ENCODE results near the gene TK2. TPM values are rescaled to one million over a fixed set of nuclear protein-coding genes. Genes with fewer than 3 reads are reported as not detected.

The TK2 gene
- total RNA-seq, 1 donor, result 73.5 TPM

DNA sequence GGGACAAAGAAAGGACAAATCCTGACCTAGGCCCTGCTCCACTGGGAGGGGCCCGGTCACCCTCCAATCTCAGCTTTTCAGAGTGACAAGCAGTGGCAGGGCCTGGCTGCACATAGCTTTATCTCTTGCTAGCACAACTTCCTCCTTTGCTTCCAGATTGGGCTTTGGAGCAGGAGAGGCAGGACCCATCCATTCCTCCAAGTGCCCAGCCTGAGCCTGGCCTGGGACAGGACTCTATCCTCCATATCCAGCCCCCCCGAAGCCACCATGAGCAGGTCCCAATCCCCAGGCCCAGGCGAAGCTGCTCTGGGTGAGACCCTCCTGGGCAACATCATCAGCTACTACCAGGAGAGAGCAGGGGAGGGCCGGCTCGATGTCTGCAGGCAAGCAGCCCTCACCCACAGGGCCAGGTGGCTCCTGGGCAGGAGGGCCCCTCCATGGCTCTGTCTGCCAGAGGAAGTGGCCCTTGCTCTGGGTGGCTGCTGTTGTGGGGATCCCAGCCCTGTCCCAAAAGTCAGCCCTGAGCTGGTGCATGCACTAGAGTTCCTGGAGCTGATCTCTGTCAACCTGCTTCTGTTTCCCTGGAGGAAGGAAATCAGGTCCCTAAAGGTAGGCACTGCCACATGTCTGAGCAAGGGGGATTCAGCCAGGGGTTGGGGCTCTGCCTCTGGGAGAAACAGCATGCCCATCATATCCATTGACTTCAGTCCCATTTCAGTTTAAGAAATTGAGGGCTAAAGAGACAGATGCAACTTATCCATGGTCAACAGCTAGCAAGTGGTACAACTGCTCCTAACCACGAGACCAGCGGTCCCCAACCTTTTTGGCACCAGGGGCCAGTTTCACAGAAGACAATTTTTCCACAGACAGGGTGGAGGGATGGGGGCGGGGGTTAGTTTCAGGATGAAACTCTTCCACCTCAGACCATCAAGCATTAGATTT is 58.9 kb downstream of the TK2 start:
- no peak overlapping the region for H3K4me3 ChIP-seq (ENCODE audit: insufficient read depth, low read length)
- DNase-seq (ENCODE audit: insufficient read length, low spot score, missing footprints), result peak; percentile 72
- H3K9me3 ChIP-seq (ENCODE audit: low read depth, low read length), result no peaks in the 10 kb centered on the region
- H3K27ac ChIP-seq (ENCODE audit: low read depth, low read length), result no peak overlapping the region
- no peak overlapping the region for H3K4me2 ChIP-seq (ENCODE audit: insufficient read depth, low read length)
- no peaks in the 10 kb centered on the region for H3K36me3 ChIP-seq (ENCODE audit: insufficient read depth, low read length)
- TF ChIP-seq, protein P1, sequence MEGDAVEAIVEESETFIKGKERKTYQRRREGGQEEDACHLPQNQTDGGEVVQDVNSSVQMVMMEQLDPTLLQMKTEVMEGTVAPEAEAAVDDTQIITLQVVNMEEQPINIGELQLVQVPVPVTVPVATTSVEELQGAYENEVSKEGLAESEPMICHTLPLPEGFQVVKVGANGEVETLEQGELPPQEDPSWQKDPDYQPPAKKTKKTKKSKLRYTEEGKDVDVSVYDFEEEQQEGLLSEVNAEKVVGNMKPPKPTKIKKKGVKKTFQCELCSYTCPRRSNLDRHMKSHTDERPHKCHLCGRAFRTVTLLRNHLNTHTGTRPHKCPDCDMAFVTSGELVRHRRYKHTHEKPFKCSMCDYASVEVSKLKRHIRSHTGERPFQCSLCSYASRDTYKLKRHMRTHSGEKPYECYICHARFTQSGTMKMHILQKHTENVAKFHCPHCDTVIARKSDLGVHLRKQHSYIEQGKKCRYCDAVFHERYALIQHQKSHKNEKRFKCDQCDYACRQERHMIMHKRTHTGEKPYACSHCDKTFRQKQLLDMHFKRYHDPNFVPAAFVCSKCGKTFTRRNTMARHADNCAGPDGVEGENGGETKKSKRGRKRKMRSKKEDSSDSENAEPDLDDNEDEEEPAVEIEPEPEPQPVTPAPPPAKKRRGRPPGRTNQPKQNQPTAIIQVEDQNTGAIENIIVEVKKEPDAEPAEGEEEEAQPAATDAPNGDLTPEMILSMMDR (IDR thresholded peaks at IDR 0.05; ENCODE audit: extremely low read depth, low read depth, low read length), result no peak
- H4K20me1 ChIP-seq (ENCODE audit: insufficient read depth, low read length), result peaks cover 4% of the 10 kb centered on the region
- no peaks in the 10 kb centered on the region for H3K27me3 ChIP-seq (ENCODE audit: insufficient read depth, low read length)
- no peak overlapping the region for H2AFZ ChIP-seq (ENCODE audit: low read length)
- peaks cover 25% of the 10 kb centered on the region for H3K4me1 ChIP-seq (ENCODE audit: insufficient read depth, low read length)
- H3K79me2 ChIP-seq (ENCODE audit: insufficient read depth, low read length), result no peaks in the 10 kb centered on the region

DNA sequence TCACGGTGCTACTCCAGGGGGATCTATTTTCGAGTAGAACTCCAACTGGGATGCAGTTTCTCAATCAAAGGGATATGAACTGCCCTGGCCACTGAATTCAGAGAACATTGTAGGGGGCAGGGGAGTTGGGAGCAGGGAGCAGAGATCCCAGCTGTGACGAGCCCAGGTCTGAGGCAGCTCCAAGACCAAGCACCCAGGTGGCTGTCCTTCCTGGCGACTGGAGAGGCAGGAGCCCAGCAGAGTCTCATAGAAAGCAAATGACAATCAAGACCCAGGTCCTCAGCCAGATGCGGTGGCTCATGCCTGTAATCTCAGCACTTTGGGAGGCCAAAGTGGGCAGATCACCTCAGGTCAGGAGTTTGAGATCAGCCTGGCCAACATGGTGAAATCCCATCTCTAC is 60.1 kb downstream of the TK2 start:
- peaks cover 25% of the 10 kb centered on the region for H3K4me1 ChIP-seq (ENCODE audit: insufficient read depth, low read length)
- no peaks in the 10 kb centered on the region for H3K27me3 ChIP-seq (ENCODE audit: insufficient read depth, low read length)
- H3K36me3 ChIP-seq (ENCODE audit: insufficient read depth, low read length), result no peaks in the 10 kb centered on the region
- no peak overlapping the region for H3K4me3 ChIP-seq (ENCODE audit: insufficient read depth, low read length)
- H4K20me1 ChIP-seq (ENCODE audit: insufficient read depth, low read length), result peaks cover 4% of the 10 kb centered on the region
- TF ChIP-seq, protein P1 (IDR thresholded peaks at IDR 0.05; ENCODE audit: extremely low read depth, low read depth, low read length), result no peak
- no peaks in the 10 kb centered on the region for H3K79me2 ChIP-seq (ENCODE audit: insufficient read depth, low read length)
- peak; percentile 21 for DNase-seq (ENCODE audit: insufficient read length, low spot score, missing footprints)
- no peak overlapping the region for H3K27ac ChIP-seq (ENCODE audit: low read depth, low read length)
- no peak overlapping the region for H3K4me2 ChIP-seq (ENCODE audit: insufficient read depth, low read length)
- H3K9me3 ChIP-seq (ENCODE audit: low read depth, low read length), result no peaks in the 10 kb centered on the region
- no peak overlapping the region for H2AFZ ChIP-seq (ENCODE audit: low read length)

DNA sequence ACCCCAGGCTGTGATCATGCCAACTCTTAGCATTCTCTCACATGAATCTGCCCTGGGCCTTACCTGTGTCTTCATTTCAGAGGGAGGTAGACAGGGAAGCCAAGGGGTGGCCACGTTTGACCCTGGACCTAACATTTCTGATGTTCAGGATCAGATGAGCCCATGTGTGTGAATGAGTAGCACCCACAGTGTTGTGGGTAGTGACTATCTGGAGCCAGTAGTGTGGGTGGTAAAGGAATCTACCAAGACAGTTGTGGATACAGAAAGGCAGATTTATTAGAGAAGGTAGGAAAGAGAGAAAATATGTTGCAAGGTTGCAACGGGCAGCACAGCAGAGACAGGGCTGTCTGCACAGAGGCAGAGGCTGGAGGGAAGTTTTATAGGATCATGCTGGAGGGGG is 60.5 kb downstream of the TK2 start:
- Histone ChIP-seq H3K27ac (ENCODE audit: low read depth, low read length) (no peak overlapping the region), H4K20me1 (ENCODE audit: insufficient read depth, low read length) (peaks cover 4% of the 10 kb centered on the region)

DNA sequence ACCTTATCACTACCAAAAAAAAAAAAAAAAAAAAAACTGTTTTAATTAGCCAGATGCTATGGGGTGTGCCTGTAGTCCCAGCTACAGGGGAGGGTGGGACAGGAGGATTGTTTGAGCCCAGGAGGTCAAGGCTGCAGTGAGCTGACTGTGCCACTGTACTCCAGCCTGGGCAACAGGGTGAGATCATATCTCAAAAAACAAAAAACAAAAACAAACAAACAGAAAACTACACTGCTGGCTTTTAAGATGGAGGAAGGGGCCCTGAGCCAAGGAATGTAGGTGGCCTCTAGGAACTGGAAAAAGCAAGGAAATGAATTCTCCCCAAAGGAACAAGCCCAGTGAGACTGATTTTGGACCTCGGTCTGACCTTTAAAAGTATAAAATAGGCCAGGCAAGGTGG is 61.4 kb downstream of the TK2 start:
- no peak overlapping the region for H3K4me3 ChIP-seq (ENCODE audit: insufficient read depth, low read length)

More for the DNA sequence above, 60.5 kb downstream of the TK2 start:
- Histone ChIP-seq H3K79me2 (ENCODE audit: insufficient read depth, low read length) (no peaks in the 10 kb centered on the region), H3K36me3 (ENCODE audit: insufficient read depth, low read length) (no peaks in the 10 kb centered on the region), H3K27me3 (ENCODE audit: insufficient read depth, low read length) (no peaks in the 10 kb centered on the region), H3K4me3 (ENCODE audit: insufficient read depth, low read length) (no peak overlapping the region), H3K9me3 (ENCODE audit: low read depth, low read length) (no peaks in the 10 kb centered on the region), H3K4me2 (ENCODE audit: insufficient read depth, low read length) (no peak overlapping the region), H2AFZ (ENCODE audit: low read length) (no peak overlapping the region), H3K4me1 (ENCODE audit: insufficient read depth, low read length) (peaks cover 25% of the 10 kb centered on the region)
- TF ChIP-seq, protein P1 (IDR thresholded peaks at IDR 0.05; ENCODE audit: extremely low read depth, low read depth, low read length), result no peak
- DNase-seq (ENCODE audit: insufficient read length, low spot score, missing footprints), result peak; percentile 69

More for the DNA sequence above, 61.4 kb downstream of the TK2 start:
- no peaks in the 10 kb centered on the region for H3K36me3 ChIP-seq (ENCODE audit: insufficient read depth, low read length)
- no peak overlapping the region for H2AFZ ChIP-seq (ENCODE audit: low read length)
- no peak for DNase-seq (ENCODE audit: insufficient read length, low spot score, missing footprints)
- H3K4me2 ChIP-seq (ENCODE audit: insufficient read depth, low read length), result no peak overlapping the region
- no peaks in the 10 kb centered on the region for H3K27me3 ChIP-seq (ENCODE audit: insufficient read depth, low read length)
- TF ChIP-seq, protein P1 (IDR thresholded peaks at IDR 0.05; ENCODE audit: extremely low read depth, low read depth, low read length), result no peak
- H3K27ac ChIP-seq (ENCODE audit: low read depth, low read length), result no peak overlapping the region
- no peaks in the 10 kb centered on the region for H3K9me3 ChIP-seq (ENCODE audit: low read depth, low read length)
- peaks cover 25% of the 10 kb centered on the region for H3K4me1 ChIP-seq (ENCODE audit: insufficient read depth, low read length)
- H4K20me1 ChIP-seq (ENCODE audit: insufficient read depth, low read length), result peaks cover 4% of the 10 kb centered on the region
- H3K79me2 ChIP-seq (ENCODE audit: insufficient read depth, low read length), result no peaks in the 10 kb centered on the region
